KMS-11 (cell line): ENCODE data around the gene BRPF1.

Source experiments
- H2AFZ ChIP-seq: fragments of 200-600 bp; sonication (generic); 2 replicates; pipeline ENCODE4 v1.6.1; 2016; ENCODE audit warnings: antibody characterized with exemption, mixed run types, low read depth
- H3K27ac ChIP-seq: fragments of 200-600 bp; sonication (generic); 2 replicates; pipeline ENCODE4 v1.6.1; 2016; ENCODE audit warnings: mild to moderate bottlenecking, mixed run types
- H3K27me3 ChIP-seq: fragments of 200-600 bp; sonication (generic); 2 replicates; pipeline ENCODE4 v1.6.1; 2017; ENCODE audit warnings: mild to moderate bottlenecking, low read depth, mixed run types, moderate library complexity; ENCODE audit not compliant: insufficient read depth
- H3K36me3 ChIP-seq: fragments of 200-600 bp; sonication (generic); 2 replicates; pipeline ENCODE4 v1.6.1; 2017; ENCODE audit warnings: mild to moderate bottlenecking, mixed run types; ENCODE audit not compliant: insufficient read depth
- H3K4me1 ChIP-seq: fragments of 200-600 bp; sonication (generic); 2 replicates; pipeline ENCODE4 v1.6.1; 2016; ENCODE audit warnings: mild to moderate bottlenecking, low read depth, mixed run types; ENCODE audit not compliant: poor library complexity, severe bottlenecking
- H3K4me2 ChIP-seq: fragments of 200-600 bp; sonication (generic); 2 replicates; pipeline ENCODE4 v1.7.0; 2016; ENCODE audit warnings: mild to moderate bottlenecking, mixed run types
- H3K4me3 ChIP-seq: fragments of 200-600 bp; sonication (generic); IDR thresholded peaks from 2 replicates; pipeline ENCODE4 v1.6.1; 2017; ENCODE audit warnings: low read depth, low read length, mixed read lengths; ENCODE audit not compliant: insufficient read depth
- H3K79me2 ChIP-seq: fragments of 200-600 bp; sonication (generic); 2 replicates; pipeline ENCODE4 v1.6.1; 2016; ENCODE audit warnings: low read depth, mixed run types; ENCODE audit not compliant: insufficient read depth
- H3K9ac ChIP-seq: fragments of 200-600 bp; sonication (generic); 2 replicates; pipeline ENCODE4 v1.6.1; 2016; ENCODE audit warnings: mild to moderate bottlenecking, mixed run types
- H4K20me1 ChIP-seq: fragments of 200-600 bp; sonication (generic); 2 replicates; pipeline ENCODE4 v1.6.1; 2016; ENCODE audit warnings: mild to moderate bottlenecking, mixed run types; ENCODE audit not compliant: insufficient read depth
- TF ChIP-seq, protein P1 (sequence below): fragments of 200-600 bp; sonication (generic); conservative IDR thresholded peaks from 2 replicates; pipeline ENCODE4 v1.6.1; 2017; ENCODE audit warnings: low read depth, mild to moderate bottlenecking, antibody characterized with exemption, low read length, moderate library complexity, mixed read lengths

The BRPF1 gene

DNA sequence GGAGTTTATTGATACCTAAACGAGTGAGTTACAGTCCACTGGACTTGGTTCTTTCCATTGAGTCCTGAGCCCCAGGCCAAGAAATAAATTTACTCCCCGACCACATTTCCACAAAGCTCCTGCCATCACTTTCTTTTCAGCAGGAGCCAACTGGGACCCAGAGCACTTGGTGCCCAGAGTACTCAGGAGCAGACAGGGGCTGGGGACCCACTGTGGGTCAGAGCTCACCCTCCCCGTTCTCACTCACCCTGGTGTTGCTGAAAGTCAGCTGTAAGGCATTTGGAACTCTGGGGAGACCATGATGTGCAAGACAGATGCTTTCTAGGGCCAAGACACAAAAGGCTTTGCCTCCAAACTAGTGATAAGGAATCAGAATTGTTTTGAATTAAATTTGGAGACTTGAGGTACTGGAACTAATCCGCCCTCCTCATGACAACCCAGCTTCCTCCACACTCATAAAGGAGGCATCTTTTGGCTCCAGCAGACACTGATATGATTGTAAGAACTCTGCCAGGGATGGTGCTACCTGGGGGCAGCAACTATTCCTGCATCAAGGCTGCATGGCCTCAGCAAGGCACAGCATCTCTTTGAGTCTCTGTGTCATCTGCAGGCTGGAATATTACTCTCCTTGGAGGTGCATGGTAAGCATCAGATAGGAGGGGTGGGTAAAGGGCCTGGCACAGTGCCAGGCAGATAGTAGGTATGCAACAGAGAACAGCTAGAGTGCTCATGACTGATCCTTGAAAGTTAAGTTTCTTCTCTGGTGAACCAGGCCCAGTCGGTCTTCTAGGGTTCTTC is 45.6 kb downstream of the BRPF1 start:
- no peaks in the 10 kb centered on the region for H3K79me2 ChIP-seq
- H3K4me2 ChIP-seq, result no peak overlapping the region
- no peak overlapping the region for H3K27ac ChIP-seq
- no peak overlapping the region for H2AFZ ChIP-seq
- no peaks in the 10 kb centered on the region for H3K36me3 ChIP-seq
- H3K9ac ChIP-seq, result no peak overlapping the region
- H4K20me1 ChIP-seq, result no peaks in the 10 kb centered on the region
- no peak overlapping the region for H3K4me3 ChIP-seq
- TF ChIP-seq, protein P1, sequence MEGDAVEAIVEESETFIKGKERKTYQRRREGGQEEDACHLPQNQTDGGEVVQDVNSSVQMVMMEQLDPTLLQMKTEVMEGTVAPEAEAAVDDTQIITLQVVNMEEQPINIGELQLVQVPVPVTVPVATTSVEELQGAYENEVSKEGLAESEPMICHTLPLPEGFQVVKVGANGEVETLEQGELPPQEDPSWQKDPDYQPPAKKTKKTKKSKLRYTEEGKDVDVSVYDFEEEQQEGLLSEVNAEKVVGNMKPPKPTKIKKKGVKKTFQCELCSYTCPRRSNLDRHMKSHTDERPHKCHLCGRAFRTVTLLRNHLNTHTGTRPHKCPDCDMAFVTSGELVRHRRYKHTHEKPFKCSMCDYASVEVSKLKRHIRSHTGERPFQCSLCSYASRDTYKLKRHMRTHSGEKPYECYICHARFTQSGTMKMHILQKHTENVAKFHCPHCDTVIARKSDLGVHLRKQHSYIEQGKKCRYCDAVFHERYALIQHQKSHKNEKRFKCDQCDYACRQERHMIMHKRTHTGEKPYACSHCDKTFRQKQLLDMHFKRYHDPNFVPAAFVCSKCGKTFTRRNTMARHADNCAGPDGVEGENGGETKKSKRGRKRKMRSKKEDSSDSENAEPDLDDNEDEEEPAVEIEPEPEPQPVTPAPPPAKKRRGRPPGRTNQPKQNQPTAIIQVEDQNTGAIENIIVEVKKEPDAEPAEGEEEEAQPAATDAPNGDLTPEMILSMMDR, result no peak
- peaks cover 20% of the 10 kb centered on the region for H3K4me1 ChIP-seq
- H3K27me3 ChIP-seq, result no peaks in the 10 kb centered on the region

DNA sequence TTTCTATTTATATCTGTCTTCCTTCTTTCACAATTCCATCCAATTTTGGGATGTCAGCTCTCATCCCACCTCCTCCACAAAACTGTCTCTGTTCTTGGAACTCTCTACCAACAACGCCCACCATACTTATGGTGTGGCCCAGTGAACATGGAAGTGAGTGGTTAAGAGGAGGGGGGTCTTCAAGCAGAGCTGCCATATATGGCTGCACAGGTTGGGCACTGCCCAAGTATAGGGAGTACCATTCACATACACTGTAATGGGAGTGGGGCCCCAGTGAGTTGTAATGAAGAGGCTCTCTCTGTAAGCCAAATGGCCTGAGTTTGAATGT is 46.1 kb downstream of the BRPF1 start:
- Histone ChIP-seq H3K36me3 (no peaks in the 10 kb centered on the region), H2AFZ (no peak overlapping the region), H3K79me2 (no peaks in the 10 kb centered on the region), H3K4me1 (peaks cover 20% of the 10 kb centered on the region), H4K20me1 (no peaks in the 10 kb centered on the region), H3K27ac (no peak overlapping the region), H3K4me2 (no peak overlapping the region), H3K9ac (no peak overlapping the region), H3K4me3 (no peak overlapping the region), H3K27me3 (no peaks in the 10 kb centered on the region)
- TF ChIP-seq, protein P1, result no peak

DNA sequence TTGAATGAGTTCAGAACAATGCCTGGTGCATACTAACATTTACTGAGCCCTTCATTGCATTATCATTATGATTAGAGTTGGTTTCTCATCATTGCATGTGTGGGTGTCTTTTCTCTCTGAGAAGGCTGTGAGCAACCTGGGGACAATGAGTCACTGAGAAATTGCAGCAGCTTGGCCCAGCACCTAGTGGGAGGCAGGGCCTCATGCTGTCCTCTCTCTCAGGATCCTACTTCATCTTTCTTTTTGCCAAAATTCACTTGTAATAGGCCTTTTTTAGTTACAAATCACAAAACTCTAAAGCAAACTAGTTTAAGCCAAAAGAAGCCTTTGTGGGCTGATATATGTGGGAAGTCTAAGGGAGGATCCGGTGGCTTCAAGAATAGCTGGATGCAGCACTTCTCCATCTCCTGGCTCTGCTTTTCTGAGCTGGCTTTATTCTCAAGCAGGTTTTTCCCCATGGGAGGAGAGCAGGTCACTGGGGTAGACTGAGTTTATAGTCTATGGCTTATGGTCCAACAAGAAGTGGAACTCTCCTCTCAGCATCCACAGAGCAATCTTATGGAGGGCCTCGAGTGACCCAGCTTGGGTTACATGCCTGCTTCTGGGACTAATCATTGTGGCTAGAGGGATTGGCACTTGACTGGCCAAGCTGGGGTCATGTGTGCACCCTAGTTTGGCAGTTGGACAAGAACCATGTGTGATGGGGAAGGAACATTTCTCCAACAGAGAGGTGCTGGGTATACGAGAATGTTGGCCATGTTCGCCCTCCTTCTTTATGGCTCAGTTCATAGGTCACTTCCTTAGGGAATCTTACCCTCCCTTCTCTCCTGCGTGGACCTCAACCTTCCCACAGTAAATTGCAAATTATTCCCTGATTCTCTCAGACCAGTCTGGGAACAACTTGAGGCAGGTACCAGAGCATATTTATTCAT is 46.9 kb downstream of the BRPF1 start:
- Histone ChIP-seq H3K27me3 (no peaks in the 10 kb centered on the region), H3K4me3 (no peak overlapping the region), H3K79me2 (no peaks in the 10 kb centered on the region), H2AFZ (no peak overlapping the region), H3K9ac (no peak overlapping the region), H3K4me2 (no peak overlapping the region), H4K20me1 (no peaks in the 10 kb centered on the region), H3K27ac (no peak overlapping the region), H3K36me3 (no peaks in the 10 kb centered on the region), H3K4me1 (peaks cover 20% of the 10 kb centered on the region)
- TF ChIP-seq, protein P1, result no peak

DNA sequence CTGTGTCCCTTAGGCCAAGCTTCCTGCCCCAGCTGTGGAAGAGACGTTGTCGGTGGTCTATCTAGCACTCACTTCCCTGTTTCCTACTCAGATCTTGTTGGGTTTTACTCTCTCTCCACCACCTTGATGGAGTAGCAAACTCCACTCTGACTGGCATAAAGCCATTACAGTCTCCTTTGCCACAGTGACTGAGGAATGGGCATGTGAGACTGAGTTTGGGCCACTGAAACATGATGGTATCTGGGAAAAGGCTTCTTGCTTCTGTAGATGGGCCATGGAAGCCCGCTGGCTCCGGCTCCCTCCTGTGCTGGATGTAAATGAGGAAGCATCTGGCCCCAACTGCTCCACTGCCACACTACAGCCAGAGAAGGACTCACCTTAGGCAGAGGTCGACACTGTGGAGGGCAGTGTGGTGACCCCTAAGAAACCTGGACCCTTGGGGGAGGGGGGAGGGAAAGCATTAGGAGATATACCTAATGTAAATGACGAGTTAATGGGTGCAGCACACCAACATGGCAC is 47.6 kb downstream of the BRPF1 start:
- Histone ChIP-seq H3K79me2 (no peaks in the 10 kb centered on the region), H3K9ac (no peak overlapping the region), H3K4me1 (peaks cover 20% of the 10 kb centered on the region), H4K20me1 (no peaks in the 10 kb centered on the region), H3K36me3 (no peaks in the 10 kb centered on the region), H3K27me3 (no peaks in the 10 kb centered on the region), H3K4me2 (no peak overlapping the region), H3K27ac (no peak overlapping the region), H3K4me3 (no peak overlapping the region), H2AFZ (no peak overlapping the region)
- TF ChIP-seq, protein P1, result no peak
